ENCODE results near the gene TWF2. TPM values are rescaled to one million over a fixed set of nuclear protein-coding genes. Genes with fewer than 3 reads are reported as not detected.

TWF2 gene
- total and polyA plus RNA-seq, 2 of the 13 experiments (the other 11 are each of a cell fraction or from before 2014, with no cell fraction given) = 45.5 to 108 TPM

GRCh38 chr3:52210550-52211046, 28.4 kb downstream of the TWF2 start (continued):
- TF ChIP-seq, protein P1, sequence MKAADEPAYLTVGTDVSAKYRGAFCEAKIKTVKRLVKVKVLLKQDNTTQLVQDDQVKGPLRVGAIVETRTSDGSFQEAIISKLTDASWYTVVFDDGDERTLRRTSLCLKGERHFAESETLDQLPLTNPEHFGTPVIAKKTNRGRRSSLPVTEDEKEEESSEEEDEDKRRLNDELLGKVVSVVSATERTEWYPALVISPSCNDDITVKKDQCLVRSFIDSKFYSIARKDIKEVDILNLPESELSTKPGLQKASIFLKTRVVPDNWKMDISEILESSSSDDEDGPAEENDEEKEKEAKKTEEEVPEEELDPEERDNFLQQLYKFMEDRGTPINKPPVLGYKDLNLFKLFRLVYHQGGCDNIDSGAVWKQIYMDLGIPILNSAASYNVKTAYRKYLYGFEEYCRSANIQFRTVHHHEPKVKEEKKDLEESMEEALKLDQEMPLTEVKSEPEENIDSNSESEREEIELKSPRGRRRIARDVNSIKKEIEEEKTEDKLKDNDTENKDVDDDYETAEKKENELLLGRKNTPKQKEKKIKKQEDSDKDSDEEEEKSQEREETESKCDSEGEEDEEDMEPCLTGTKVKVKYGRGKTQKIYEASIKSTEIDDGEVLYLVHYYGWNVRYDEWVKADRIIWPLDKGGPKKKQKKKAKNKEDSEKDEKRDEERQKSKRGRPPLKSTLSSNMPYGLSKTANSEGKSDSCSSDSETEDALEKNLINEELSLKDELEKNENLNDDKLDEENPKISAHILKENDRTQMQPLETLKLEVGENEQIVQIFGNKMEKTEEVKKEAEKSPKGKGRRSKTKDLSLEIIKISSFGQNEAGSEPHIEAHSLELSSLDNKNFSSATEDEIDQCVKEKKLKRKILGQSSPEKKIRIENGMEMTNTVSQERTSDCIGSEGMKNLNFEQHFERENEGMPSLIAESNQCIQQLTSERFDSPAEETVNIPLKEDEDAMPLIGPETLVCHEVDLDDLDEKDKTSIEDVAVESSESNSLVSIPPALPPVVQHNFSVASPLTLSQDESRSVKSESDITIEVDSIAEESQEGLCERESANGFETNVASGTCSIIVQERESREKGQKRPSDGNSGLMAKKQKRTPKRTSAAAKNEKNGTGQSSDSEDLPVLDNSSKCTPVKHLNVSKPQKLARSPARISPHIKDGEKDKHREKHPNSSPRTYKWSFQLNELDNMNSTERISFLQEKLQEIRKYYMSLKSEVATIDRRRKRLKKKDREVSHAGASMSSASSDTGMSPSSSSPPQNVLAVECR (CRISPR knock-in tag; IDR thresholded peaks at IDR 0.05; ENCODE audit: borderline replicate concordance) = peak; percentile 53; the same call in 1 of the 2 replicates
- TF ChIP-seq FIP1L1 (IDR thresholded peaks at IDR 0.05; ENCODE audit: borderline replicate concordance, insufficient read depth, low read depth, low read length) (no peak), HOXA5 (CRISPR knock-in tag; IDR thresholded peaks at IDR 0.05) (peak; percentile 71; the same call in 1 of the 2 replicates), SMARCE1 (IDR thresholded peaks at IDR 0.05; ENCODE audit: borderline replicate concordance) (no peak), IKZF4 (CRISPR knock-in tag; IDR thresholded peaks at IDR 0.05; ENCODE audit: borderline replicate concordance, low read depth, not compliant biosample characterization) (no peak), ZNF629 (CRISPR knock-in tag; conservative IDR thresholded peaks at IDR 0.05) (no peak), ZFP36 (IDR thresholded peaks at IDR 0.05; ENCODE audit: borderline replicate concordance, low read depth, low read length, partially characterized antibody) (no peak), PAX8 (CRISPR knock-in tag; IDR thresholded peaks at IDR 0.05; ENCODE audit: borderline replicate concordance) (no peak), PCBP1 (IDR thresholded peaks at IDR 0.05; ENCODE audit: borderline replicate concordance, low read depth, low read length) (no peak), ZNF577 (CRISPR knock-in tag; IDR thresholded peaks at IDR 0.05; ENCODE audit: borderline replicate concordance, low read depth) (no peak), CTCF (CRISPR knock-in tag; IDR thresholded peaks at IDR 0.05) (no peak), CEBPG (CRISPR knock-in tag; IDR thresholded peaks at IDR 0.05) (peak; percentile 100), SIN3B (IDR thresholded peaks at IDR 0.05; ENCODE audit: low read length) (no peak), ZNF709 (CRISPR knock-in tag; IDR thresholded peaks at IDR 0.05) (no peak), KAT8 (CRISPR knock-in tag; IDR thresholded peaks at IDR 0.05) (peak; percentile 85; the same call in 1 of the 2 replicates), FOXA3 (CRISPR knock-in tag; IDR thresholded peaks at IDR 0.05) (peak; percentile 99), HNRNPK (IDR thresholded peaks at IDR 0.05; ENCODE audit: low read depth, low read length, poor library complexity, severe bottlenecking) (no peak), IKZF1 (IDR thresholded peaks at IDR 0.05) (no peak), ZBTB42 (CRISPR knock-in tag; IDR thresholded peaks at IDR 0.05) (no peak), RXRA (CRISPR knock-in tag; IDR thresholded peaks at IDR 0.05) (no peak; the same call in 1 of the 2 replicates), TERF1 (CRISPR knock-in tag; IDR thresholded peaks at IDR 0.05) (no peak), ZNF782 (CRISPR knock-in tag; IDR thresholded peaks at IDR 0.05; ENCODE audit: borderline replicate concordance) (no peak), SMAD9 (CRISPR knock-in tag; IDR thresholded peaks at IDR 0.05) (no peak)
- TF ChIP-seq, protein P2, sequence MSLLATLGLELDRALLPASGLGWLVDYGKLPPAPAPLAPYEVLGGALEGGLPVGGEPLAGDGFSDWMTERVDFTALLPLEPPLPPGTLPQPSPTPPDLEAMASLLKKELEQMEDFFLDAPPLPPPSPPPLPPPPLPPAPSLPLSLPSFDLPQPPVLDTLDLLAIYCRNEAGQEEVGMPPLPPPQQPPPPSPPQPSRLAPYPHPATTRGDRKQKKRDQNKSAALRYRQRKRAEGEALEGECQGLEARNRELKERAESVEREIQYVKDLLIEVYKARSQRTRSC (CRISPR knock-in tag; IDR thresholded peaks at IDR 0.05; ENCODE audit: low read depth) = peak; percentile 96
